HuH-7.5 (cell line): ENCODE results near the gene MTHFSD.

Source experiments
- DNase-seq: peaks from one replicate; pipeline ENCODE4 v3.0.0; 2011; ENCODE audit warnings: low spot score

Gene MTHFSD

GRCh38 chr16:86569701-86570447 is 14.8 kb upstream of the MTHFSD start:
- DNase-seq, result no peak

GRCh38 chr16:86568677-86569623 is 13.9 kb upstream of the MTHFSD start:
- no peak for DNase-seq

GRCh38 chr16:86567701-86568581 is 12.9 kb upstream of the MTHFSD start:
- DNase-seq, result no peak

GRCh38 chr16:86566966-86567700 is 12.1 kb upstream of the MTHFSD start:
- no peak for DNase-seq

- no peak for DNase-seq
These were observed 11.5 kb upstream of the MTHFSD start, which contains the start of gene FOXC2 for GRCh38 chr16:86566601-86566965. FOXC2 (plus strand) TSS chr16:86566829; CDS start chr16:86567336, 507 bp downstream.

- no peak for DNase-seq
These were observed 10.8 kb upstream of the MTHFSD start for GRCh38 chr16:86565644-86566511.

GRCh38 chr16:86565181-86565631 is 10.2 kb upstream of the MTHFSD start:
- no peak for DNase-seq

GRCh38 chr16:86563469-86564345 is 8.7 kb upstream of the MTHFSD start:
- peak; percentile 93 for DNase-seq

GRCh38 chr16:86562356-86562755 is 7.3 kb upstream of the MTHFSD start:
- no peak for DNase-seq

GRCh38 chr16:86559802-86560305 is 4.8 kb upstream of the MTHFSD start:
- no peak for DNase-seq

- DNase-seq, result no peak
These were observed 3.5 kb upstream of the MTHFSD start for GRCh38 chr16:86558355-86559193.

- no peak for DNase-seq
These were observed 2.6 kb upstream of the MTHFSD start for GRCh38 chr16:86557587-86557986.

GRCh38 chr16:86556576-86556975 is 1.5 kb upstream of the MTHFSD start:
- DNase-seq, result no peak

- DNase-seq, result no peak
These were observed 655 bp upstream of the MTHFSD start for GRCh38 chr16:86555704-86556075.

GRCh38 chr16:86554599-86554916 is 477 bp downstream of the MTHFSD start:
- DNase-seq, result no peak

- DNase-seq, result no peak
These were observed 1.7 kb downstream of the MTHFSD start for GRCh38 chr16:86553356-86553755.

GRCh38 chr16:86550281-86550680 is 4.8 kb downstream of the MTHFSD start:
- no peak for DNase-seq

GRCh38 chr16:86549893-86550190 is 5.2 kb downstream of the MTHFSD start:
- DNase-seq, result no peak
